GM10266 (cell line): Measurements from ENCODE around the gene LEMD1.
"Not testable (repeated sequence)": the region's sequence is repeated elsewhere in the genome, so short reads cannot be mapped to it uniquely, and the experiment has no call there.

ENCODE experiments used
- DNase-seq: peaks from one replicate; pipeline ENCODE4 v3.0.0; 2012; ENCODE audit errors: extremely low spot score
- TF ChIP-seq, protein P1 (sequence below): IDR thresholded peaks from 2 replicates; pipeline ENCODE4 v1.5.1; 2012; ENCODE audit warnings: mild to moderate bottlenecking, low read depth; ENCODE audit not compliant: control insufficient read depth, insufficient read depth; ENCODE audit errors: missing control alignments

Gene LEMD1

GRCh38 chr1:205407970-205408369, 13.9 kb downstream of the LEMD1 start:
- TF ChIP-seq, protein P1, sequence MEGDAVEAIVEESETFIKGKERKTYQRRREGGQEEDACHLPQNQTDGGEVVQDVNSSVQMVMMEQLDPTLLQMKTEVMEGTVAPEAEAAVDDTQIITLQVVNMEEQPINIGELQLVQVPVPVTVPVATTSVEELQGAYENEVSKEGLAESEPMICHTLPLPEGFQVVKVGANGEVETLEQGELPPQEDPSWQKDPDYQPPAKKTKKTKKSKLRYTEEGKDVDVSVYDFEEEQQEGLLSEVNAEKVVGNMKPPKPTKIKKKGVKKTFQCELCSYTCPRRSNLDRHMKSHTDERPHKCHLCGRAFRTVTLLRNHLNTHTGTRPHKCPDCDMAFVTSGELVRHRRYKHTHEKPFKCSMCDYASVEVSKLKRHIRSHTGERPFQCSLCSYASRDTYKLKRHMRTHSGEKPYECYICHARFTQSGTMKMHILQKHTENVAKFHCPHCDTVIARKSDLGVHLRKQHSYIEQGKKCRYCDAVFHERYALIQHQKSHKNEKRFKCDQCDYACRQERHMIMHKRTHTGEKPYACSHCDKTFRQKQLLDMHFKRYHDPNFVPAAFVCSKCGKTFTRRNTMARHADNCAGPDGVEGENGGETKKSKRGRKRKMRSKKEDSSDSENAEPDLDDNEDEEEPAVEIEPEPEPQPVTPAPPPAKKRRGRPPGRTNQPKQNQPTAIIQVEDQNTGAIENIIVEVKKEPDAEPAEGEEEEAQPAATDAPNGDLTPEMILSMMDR: no peak
- DNase-seq: no peak

DNA sequence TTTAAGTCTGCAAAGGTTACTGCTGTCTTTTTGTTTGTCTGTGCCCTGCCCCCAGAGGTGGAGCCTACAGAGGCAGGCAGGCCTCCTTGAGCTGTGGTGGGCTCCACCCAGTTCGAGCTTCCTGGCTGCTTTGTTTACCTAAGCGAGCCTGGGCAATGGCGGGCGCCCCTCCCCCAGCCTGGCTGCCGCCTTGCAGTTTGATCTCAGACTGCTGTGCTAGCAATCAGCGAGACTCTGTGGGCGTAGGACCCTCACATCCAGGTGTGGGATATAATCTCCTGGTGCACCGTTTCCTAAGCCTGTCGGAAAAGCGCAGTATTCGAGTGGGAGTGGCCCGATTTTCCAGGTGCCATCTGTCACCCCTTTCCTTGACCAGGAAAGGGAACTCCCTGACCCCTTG, 15.6 kb downstream of the LEMD1 start:
- DNase-seq: not testable (repeated sequence)

- not testable (repeated sequence) for DNase-seq
Measured at GRCh38 chr1:205404484-205404883, 17.4 kb downstream of the LEMD1 start.

GRCh38 chr1:205398586-205398985, 23.3 kb downstream of the LEMD1 start:
- TF ChIP-seq, protein P1: no peak
- DNase-seq: no peak

- TF ChIP-seq, protein P1: peak; percentile 56
- DNase-seq: peak; percentile 44
Measured at GRCh38 chr1:205396967-205397616, 24.8 kb downstream of the LEMD1 start.

- TF ChIP-seq, protein P1: no peak
- no peak for DNase-seq
Measured at GRCh38 chr1:205395616-205396015, 26.2 kb downstream of the LEMD1 start.

- TF ChIP-seq, protein P1: no peak
- no peak for DNase-seq
Measured at GRCh38 chr1:205392650-205393049, 29.2 kb downstream of the LEMD1 start.

- no peak for DNase-seq
Measured at GRCh38 chr1:205391386-205391785, 30.5 kb downstream of the LEMD1 start.

More at GRCh38 chr1:205391386-205391785, 30.5 kb downstream of the LEMD1 start:
- TF ChIP-seq, protein P1: no peak
